HG02884 (cell line): Measurements from ENCODE around the gene ARVCF.

Source experiments
- ATAC-seq: cut with Tn5 transposase; IDR thresholded peaks from one replicate; pipeline ENCODE4 v1.9.1; 2021; ENCODE audit warnings: mild to moderate bottlenecking, moderate library complexity; ENCODE audit not compliant: unreplicated experiment

ARVCF gene

GRCh38 chr22:20019661-20020532 lies 3.3 kb upstream of the ARVCF start:
- ATAC-seq = no peak

GRCh38 chr22:20018001-20018400 lies 1.4 kb upstream of the ARVCF start:
- ATAC-seq = no peak

DNA sequence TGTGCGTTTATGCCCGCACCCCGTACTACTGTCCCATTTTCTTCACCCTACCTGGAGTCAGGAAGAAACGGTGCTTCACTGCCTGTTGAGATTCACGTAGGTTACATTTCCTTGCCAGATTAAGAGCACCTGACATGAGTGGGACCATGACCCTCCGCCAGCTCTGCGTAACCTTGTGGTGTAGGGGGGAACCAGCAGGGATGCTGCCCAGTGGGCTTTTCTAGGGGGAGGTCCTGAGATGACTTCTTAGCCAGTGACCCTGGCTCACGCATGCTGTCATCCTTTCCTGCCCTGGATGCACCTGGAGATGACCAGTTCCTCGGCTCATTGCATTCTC lies 967 bp upstream of the ARVCF start:
- no peak for ATAC-seq

- no peak for ATAC-seq
Observed at GRCh38 chr22:20015971-20016733, 471 bp downstream of the ARVCF start.

- no peak for ATAC-seq
Observed at GRCh38 chr22:20015187-20015625, 1.4 kb downstream of the ARVCF start.

DNA sequence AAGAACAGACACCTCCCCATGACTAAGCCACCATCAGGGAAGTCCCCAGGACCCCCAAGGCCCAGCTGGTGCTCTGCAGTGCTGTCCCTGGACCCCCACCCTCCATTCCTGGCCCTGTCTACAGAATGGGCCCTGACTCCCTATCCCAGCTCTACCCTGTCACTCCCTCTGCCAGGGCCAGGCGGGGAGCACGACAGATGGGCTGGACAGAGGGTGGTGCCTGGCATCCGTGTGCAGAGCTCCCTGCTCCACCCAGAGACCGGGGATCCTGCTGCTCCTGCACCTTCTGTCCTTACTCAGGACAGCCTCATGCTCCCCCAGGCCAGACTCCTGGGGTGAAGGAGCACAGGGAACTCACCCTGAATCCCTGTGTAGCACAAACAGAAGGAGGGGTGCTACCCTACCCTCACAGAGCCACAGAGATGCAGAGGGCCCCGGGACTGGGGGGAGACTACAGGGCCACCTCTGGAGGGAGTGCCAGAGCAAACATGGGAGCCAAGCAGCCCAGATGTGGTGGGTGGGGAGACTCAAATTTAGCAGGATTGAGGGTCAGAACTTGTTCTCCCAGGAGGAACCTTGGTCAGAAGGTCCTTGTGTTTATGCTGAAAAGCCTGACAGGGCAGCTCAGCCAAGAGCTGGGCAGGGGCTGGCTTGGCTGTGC lies 2.0 kb downstream of the ARVCF start:
- ATAC-seq = no peak

- ATAC-seq = no peak
Observed at GRCh38 chr22:20013382-20013871, 3.2 kb downstream of the ARVCF start.

- no peak for ATAC-seq
Observed at GRCh38 chr22:20012741-20013331, 3.8 kb downstream of the ARVCF start.

DNA sequence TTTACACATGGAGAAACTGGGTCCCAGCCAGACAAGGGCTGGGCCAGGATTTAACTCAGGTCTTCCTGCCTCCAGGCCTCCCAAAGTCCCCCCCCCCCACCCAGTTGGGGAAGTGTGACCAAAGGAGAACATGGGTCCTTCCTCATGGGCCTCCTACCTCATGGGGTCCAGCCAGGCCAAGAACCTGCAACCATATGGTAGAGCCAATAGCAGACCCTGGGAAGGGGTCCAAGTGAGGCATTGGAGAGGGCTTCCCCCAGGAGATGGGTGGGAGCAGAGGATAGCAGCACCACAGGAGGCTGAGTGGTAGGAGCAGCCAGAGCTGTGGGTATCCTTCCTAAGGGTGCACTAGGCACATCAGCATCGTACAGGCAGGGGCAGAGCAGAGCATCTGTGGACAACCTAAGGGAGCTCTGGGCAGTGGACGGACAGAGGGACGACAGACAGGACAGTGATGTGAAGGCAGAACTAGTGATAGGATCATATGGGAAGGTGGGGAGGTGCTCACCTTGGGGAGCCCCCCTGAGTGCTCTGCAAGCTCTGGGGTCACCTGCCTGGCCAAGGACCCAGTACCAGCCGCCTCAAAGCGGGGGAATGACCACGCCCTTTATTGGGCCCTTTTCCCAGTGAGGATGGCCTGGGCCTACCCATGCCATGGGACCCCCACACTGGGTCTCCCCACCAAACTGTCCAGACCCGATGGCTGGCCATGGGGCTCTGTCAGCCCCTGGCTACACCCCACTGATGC lies 4.5 kb downstream of the ARVCF start:
- no peak for ATAC-seq

DNA sequence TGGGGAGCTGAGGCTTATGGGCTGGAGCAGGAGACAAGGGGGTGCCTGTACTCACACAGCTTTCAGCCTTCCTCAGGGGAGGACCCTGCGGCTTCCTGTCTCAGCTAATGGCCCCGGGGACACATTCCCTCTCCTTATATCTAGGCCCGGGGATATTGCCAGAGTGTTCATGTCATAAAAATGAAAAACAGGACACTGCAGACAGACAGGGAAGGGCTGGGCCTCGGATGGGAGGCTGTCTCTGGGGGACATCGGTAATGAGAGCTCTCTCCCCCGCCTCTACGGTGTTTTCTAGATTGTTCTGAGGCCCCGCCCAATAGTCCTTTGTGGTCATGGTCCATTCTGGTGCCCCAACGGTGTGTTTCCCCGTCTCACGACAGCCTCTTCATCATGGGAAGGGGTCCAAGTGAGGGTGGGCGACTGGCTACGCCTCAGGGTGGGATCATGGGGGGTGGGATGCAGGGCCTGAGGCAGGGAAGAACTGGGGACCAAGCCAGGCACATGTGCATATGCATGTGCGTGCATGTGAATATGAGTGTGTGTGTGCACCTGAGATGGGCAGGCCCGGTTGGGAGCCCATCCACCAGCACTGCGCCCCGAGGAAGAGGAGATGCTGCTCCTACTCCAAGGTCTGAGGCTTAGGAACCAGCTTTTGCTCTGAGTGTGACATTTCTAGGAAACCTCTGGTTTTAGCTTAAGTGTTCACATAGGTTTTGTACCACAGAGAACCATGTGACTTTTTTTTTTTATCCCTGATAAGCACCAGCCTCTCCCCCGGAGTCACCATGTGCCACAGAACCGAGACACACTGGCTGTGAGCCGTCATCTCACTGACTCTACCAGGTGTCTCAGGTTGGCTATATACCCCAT lies 5.3 kb downstream of the ARVCF start:
- no peak for ATAC-seq

DNA sequence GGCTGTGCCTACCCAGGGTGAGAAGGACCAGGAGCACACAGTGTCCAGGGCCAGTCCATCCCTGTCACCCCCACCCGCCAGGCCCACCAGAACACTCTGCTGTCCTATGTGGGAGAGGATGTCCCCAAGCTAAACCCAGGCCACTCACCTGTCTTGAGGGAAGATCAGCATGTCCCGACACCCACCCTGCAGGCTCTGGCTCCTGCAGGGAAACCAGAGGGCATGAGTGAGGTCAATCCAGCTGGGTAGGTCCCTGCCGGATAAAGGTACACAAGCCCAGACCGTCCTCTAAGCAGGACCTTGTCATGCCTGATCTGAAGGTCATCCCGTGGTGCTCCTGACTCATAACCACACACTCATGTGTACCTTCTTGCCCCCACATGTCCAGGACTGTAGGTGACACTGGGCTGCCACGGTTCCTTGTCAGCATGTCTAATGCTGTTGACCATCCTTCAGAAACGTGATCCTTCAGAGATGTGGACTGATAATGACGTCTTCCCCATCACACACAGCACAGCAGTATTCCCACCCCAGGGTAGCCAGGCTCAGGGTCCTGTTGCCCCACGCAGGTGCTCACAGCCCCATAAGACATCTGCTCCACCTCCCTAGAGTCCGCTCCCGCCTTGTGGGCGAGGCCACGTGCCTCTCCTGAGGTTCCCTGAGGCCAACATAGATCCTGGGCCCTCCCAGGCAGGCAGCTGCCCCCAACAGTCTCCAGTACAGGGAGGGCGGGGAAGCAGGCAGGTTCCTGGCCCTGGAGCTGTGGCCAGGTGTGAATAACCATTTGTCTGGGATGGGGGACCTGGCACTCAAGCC lies 6.1 kb downstream of the ARVCF start:
- ATAC-seq = no peak

- ATAC-seq = no peak
Observed at GRCh38 chr22:20009582-20010306, 6.9 kb downstream of the ARVCF start.

DNA sequence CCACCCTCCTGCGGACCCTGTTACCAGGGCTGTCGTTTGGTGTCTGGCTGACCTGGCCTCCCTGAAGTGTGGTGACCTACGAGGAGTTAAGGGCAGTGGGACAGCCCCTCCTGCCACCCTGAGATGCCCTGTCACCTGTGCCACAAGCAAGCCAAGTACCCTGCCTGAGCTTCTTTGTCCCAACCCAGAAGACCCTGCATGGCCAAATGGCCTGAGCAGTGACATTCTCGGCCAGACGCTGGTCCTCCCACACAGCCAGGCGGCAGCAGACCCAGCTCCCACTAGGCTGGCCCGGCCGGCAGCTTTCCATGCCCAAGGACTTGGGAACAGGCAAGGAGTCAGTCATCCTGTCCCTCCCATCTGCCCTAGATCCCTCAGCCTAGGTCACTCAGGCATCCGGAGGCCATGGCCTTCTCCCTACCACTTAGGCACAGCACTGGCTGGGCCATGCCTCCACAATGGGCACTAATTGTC lies 7.6 kb downstream of the ARVCF start:
- no peak for ATAC-seq

- ATAC-seq = no peak
Observed at GRCh38 chr22:20008221-20008995, 8.2 kb downstream of the ARVCF start.

DNA sequence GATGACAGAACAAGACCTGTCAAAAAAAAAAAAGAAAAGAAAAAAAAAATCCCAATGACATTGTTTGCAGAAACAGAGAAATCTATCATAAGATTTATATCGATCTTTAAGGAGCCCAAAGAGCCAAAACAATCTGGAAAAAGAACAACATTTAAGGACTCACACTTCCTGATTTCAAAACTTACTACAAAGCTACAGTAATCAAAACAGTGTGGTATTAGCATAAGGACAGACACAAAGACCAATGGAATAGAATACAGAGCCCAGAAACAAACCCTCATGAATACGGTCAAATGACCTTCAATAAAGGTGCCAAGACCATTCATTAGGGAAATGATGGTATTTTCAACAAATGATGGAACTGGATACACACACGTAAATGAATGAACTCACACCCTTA lies 12.2 kb downstream of the ARVCF start:
- no peak for ATAC-seq

GRCh38 chr22:20003304-20003703 lies 13.3 kb downstream of the ARVCF start:
- ATAC-seq = no peak

- ATAC-seq = no peak
Observed at GRCh38 chr22:20002636-20003035, 14.0 kb downstream of the ARVCF start.
